Mucosa of stomach (tissue), 1 donor: ENCODE results near the gene CFHR3.
"Not testable (repeated sequence)": the region's sequence is repeated elsewhere in the genome, so short reads cannot be mapped to it uniquely, and the experiment has no call there.

Experiments
- H3K27me3 ChIP-seq: one replicate; pipeline ENCODE4 v1.7.0; 2013; ENCODE audit warnings: mild to moderate bottlenecking, low read length; ENCODE audit not compliant: control insufficient read depth, insufficient read depth
- H3K36me3 ChIP-seq: one replicate; pipeline ENCODE4 v1.7.0; 2013; ENCODE audit warnings: low read length; ENCODE audit not compliant: control insufficient read depth, insufficient read depth
- H3K4me1 ChIP-seq: one replicate; pipeline ENCODE4 v1.7.0; 2013; ENCODE audit warnings: mild to moderate bottlenecking, low read length; ENCODE audit not compliant: control insufficient read depth, insufficient read depth
- H3K4me3 ChIP-seq: one replicate; pipeline ENCODE4 v1.7.0; 2013; ENCODE audit warnings: low read length
- H3K9ac ChIP-seq: one replicate; pipeline ENCODE4 v1.7.0; 2013; ENCODE audit warnings: mild to moderate bottlenecking, low read length, moderate library complexity
- H3K9me3 ChIP-seq: one replicate; pipeline ENCODE4 v1.7.0; 2013; ENCODE audit warnings: mild to moderate bottlenecking, low read length, moderate library complexity; ENCODE audit not compliant: control insufficient read depth
- donor health status: Pancreatic carcinoma.

The CFHR3 gene

GRCh38 chr1:196779093-196779492 lies 4.5 kb downstream of the CFHR3 start:
- no peak overlapping the region for H3K4me3 ChIP-seq
- no peaks in the 10 kb centered on the region for H3K9me3 ChIP-seq
- no peaks in the 10 kb centered on the region for H3K4me1 ChIP-seq
- H3K27me3 ChIP-seq: no peaks in the 10 kb centered on the region
- no peaks in the 10 kb centered on the region for H3K36me3 ChIP-seq
- no peak overlapping the region for H3K9ac ChIP-seq

- not testable (repeated sequence) for H3K9ac ChIP-seq, H3K9me3 ChIP-seq, H3K36me3 ChIP-seq, H3K4me1 ChIP-seq, H3K4me3 ChIP-seq, H3K27me3 ChIP-seq
Measured at GRCh38 chr1:196791252-196791651, 16.6 kb downstream of the CFHR3 start.

GRCh38 chr1:196794103-196794502 lies 19.5 kb downstream of the CFHR3 start:
- not testable (repeated sequence) for H3K36me3 ChIP-seq, H3K9me3 ChIP-seq, H3K4me1 ChIP-seq, H3K27me3 ChIP-seq, H3K9ac ChIP-seq, H3K4me3 ChIP-seq

- Histone ChIP-seq H3K9ac (no peak overlapping the region), H3K4me1 (no peaks in the 10 kb centered on the region), H3K27me3 (no peaks in the 10 kb centered on the region), H3K36me3 (no peaks in the 10 kb centered on the region), H3K4me3 (no peak overlapping the region), H3K9me3 (no peaks in the 10 kb centered on the region)
Measured at GRCh38 chr1:196797891-196798290, 23.3 kb downstream of the CFHR3 start.

- not testable (repeated sequence) for H3K4me1 ChIP-seq, H3K9me3 ChIP-seq
Measured at GRCh38 chr1:196801920-196802319, 27.3 kb downstream of the CFHR3 start.

GRCh38 chr1:196808529-196809235 lies 34.0 kb downstream of the CFHR3 start:
- H3K27me3 ChIP-seq: no peaks in the 10 kb centered on the region
- H3K9ac ChIP-seq: no peak overlapping the region
- H3K4me3 ChIP-seq: no peak overlapping the region
- H3K4me1 ChIP-seq: no peaks in the 10 kb centered on the region
- no peaks in the 10 kb centered on the region for H3K36me3 ChIP-seq
- no peaks in the 10 kb centered on the region for H3K9me3 ChIP-seq

More at GRCh38 chr1:196801920-196802319, 27.3 kb downstream of the CFHR3 start:
- not testable (repeated sequence) for H3K36me3 ChIP-seq, H3K4me3 ChIP-seq, H3K9ac ChIP-seq, H3K27me3 ChIP-seq

GRCh38 chr1:196817442-196817841 lies 42.8 kb downstream of the CFHR3 start:
- not testable (repeated sequence) for H3K4me3 ChIP-seq, H3K36me3 ChIP-seq, H3K4me1 ChIP-seq, H3K9me3 ChIP-seq, H3K9ac ChIP-seq, H3K27me3 ChIP-seq

- H3K9ac ChIP-seq, H3K27me3 ChIP-seq, H3K4me3 ChIP-seq: not testable (repeated sequence)
Measured at GRCh38 chr1:196819531-196819930, 44.9 kb downstream of the CFHR3 start, which contains the start of gene CFHR1. TSS of gene CFHR1 (plus strand) at chr1:196819731. CDS start at chr1:196819845, 114 bp downstream.

GRCh38 chr1:196827860-196828259 lies 53.2 kb downstream of the CFHR3 start:
- not testable (repeated sequence) for H3K4me3 ChIP-seq, H3K9ac ChIP-seq, H3K36me3 ChIP-seq, H3K27me3 ChIP-seq, H3K4me1 ChIP-seq, H3K9me3 ChIP-seq

More at GRCh38 chr1:196819531-196819930, 44.9 kb downstream of the CFHR3 start, which contains the start of gene CFHR1:
- not testable (repeated sequence) for H3K9me3 ChIP-seq, H3K4me1 ChIP-seq, H3K36me3 ChIP-seq
